Activated CD4-positive, alpha-beta T cell treated with anti-CD3 and anti-CD28 coated beads for 24 hours (primary cell): Measurements from ENCODE around the gene TNPO3.
A peak's percentile ranks its signal among the peaks of the same experiment; 100 is the strongest.

Experiments used
- DNase-seq, 2 donors: peaks; one replicate each; pipeline ENCODE4 v3.0.0-alpha.2; 2020; ENCODE audit warnings: low read depth in 2 of 2

Gene TNPO3

GRCh38 chr7:128906766-128907559 is 147.9 kb downstream of the TNPO3 start:
- no peak for DNase-seq

GRCh38 chr7:128906001-128906765 is 148.7 kb downstream of the TNPO3 start:
- no peak for DNase-seq

- DNase-seq = peak in 1 of 2 donors; percentile 24
These were observed 150.3 kb downstream of the TNPO3 start for GRCh38 chr7:128904381-128905197.
